ENCODE data around the gene TNK1. TPM values are rescaled to one million over a fixed set of nuclear protein-coding genes. Genes with fewer than 3 reads are reported as not detected.

The TNK1 gene
- total RNA-seq, 4 donors from 2014 or later, result 13.0 to 25.4 (median 19.7) TPM

DNA sequence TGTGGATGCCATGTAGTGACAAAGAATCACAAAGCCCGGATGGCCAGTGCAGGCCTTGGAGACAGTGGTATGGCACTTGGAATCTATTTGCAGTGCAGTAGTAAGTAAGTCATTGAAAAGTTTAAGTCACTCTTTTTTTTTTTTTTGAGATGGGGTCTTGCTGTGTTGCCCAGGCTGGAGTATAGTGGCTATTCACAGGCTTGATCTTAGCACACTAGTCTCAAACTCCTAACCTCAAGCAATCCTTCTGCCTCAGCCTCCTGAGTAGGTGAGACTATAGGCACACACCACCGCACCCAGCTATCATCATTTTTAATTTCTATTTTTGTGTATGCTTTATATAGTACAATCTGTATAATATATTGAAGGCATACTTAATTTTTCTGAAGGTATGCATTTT, 17.7 kb downstream of the TNK1 start:
- DNase-seq (ENCODE audit: low spot score in 2 of 2), result no peak
- no peak overlapping the region for H3K4me3 ChIP-seq (ENCODE audit: low read depth, poor library complexity, severe bottlenecking)
- intact Hi-C loops (cut with DNase I; ENCODE audit: low total_unique reads), result no loop called here
- 87 to 89% methylated on average over 2 of the region's 2 CpGs for WGBS, 2 donors
- TF ChIP-seq POLR2A (IDR thresholded peaks at IDR 0.05), result no peak
- TF ChIP-seq, protein P1, sequence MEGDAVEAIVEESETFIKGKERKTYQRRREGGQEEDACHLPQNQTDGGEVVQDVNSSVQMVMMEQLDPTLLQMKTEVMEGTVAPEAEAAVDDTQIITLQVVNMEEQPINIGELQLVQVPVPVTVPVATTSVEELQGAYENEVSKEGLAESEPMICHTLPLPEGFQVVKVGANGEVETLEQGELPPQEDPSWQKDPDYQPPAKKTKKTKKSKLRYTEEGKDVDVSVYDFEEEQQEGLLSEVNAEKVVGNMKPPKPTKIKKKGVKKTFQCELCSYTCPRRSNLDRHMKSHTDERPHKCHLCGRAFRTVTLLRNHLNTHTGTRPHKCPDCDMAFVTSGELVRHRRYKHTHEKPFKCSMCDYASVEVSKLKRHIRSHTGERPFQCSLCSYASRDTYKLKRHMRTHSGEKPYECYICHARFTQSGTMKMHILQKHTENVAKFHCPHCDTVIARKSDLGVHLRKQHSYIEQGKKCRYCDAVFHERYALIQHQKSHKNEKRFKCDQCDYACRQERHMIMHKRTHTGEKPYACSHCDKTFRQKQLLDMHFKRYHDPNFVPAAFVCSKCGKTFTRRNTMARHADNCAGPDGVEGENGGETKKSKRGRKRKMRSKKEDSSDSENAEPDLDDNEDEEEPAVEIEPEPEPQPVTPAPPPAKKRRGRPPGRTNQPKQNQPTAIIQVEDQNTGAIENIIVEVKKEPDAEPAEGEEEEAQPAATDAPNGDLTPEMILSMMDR (IDR thresholded peaks at IDR 0.05), result no peak

DNA sequence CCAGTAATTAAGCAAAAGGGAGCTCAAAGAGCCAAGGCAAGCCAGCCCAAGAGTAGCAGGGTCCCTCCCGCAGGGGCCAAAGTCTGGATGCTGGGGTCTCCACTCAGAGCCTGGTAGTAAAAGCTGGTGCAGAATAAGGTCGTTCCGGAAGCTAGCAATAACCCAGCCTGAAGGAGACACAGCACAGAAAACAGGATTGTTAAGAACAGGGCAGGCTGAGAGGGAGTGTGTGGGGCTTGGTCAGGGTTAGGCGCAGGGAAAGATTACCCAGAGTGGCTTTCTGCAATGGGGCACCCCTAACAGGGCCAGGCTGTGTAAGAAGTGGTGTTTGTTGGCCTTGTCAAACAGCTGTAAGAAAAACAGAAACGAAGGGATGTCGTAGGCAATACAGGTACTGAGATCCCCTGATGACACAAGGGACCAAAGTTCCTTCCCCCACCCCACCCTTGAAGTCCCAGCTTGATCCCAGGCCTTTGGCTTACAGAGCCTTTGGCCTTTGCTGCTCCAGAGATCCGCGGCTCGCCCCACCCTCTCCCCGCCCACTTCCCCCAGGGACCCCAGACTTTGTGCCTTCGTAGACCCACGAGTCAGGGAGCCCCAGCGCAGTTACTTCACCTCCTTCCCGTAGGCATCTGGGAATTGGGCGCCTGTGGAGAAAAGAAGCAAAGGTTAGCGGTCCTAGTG, 22.3 kb downstream of the TNK1 start:
- intact Hi-C loops (cut with DNase I; ENCODE audit: low total_unique reads), result loop anchor here (2.0 kb wide), 1 partner anchor 74 kb away; the partner anchor contains the start of gene NEURL4
- peak; percentile 51 to 94 for DNase-seq (ENCODE audit: low spot score in 2 of 2)
- WGBS, 2 donors, result 11 to 14% methylated on average over 16 of the region's 16 CpGs
- peak overlapping the region; percentile 44 for H3K4me3 ChIP-seq (ENCODE audit: low read depth, poor library complexity, severe bottlenecking)
- TF ChIP-seq, protein P1 (IDR thresholded peaks at IDR 0.05), result no peak
- no peak for TF ChIP-seq POLR2A (IDR thresholded peaks at IDR 0.05)

DNA sequence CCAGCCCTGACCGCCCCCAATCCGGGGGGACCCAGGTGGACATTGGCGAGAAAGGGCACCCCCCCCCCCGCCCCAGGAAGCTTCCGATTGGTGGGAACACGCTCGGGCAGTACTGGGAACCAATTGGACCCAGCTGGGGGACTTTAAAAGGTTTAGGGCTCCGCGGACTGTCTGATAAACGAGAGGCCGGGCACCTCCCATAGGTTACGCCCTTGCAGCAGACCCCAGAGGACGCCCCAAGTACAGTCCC, 22.8 kb downstream of the TNK1 start:
- peak overlapping the region; percentile 44 for H3K4me3 ChIP-seq (ENCODE audit: low read depth, poor library complexity, severe bottlenecking)
- no peak for DNase-seq (ENCODE audit: low spot score in 2 of 2)
- WGBS, 2 donors, result 0% methylated on average over 7 to 12 of the region's 13 CpGs
- intact Hi-C loops (cut with DNase I; ENCODE audit: low total_unique reads), result loop anchor here (2.0 kb wide), 1 partner anchor 75 kb away; the partner anchor contains the start of gene NEURL4
- no peak for TF ChIP-seq POLR2A (IDR thresholded peaks at IDR 0.05)
- TF ChIP-seq, protein P1 (IDR thresholded peaks at IDR 0.05), result no peak

DNA sequence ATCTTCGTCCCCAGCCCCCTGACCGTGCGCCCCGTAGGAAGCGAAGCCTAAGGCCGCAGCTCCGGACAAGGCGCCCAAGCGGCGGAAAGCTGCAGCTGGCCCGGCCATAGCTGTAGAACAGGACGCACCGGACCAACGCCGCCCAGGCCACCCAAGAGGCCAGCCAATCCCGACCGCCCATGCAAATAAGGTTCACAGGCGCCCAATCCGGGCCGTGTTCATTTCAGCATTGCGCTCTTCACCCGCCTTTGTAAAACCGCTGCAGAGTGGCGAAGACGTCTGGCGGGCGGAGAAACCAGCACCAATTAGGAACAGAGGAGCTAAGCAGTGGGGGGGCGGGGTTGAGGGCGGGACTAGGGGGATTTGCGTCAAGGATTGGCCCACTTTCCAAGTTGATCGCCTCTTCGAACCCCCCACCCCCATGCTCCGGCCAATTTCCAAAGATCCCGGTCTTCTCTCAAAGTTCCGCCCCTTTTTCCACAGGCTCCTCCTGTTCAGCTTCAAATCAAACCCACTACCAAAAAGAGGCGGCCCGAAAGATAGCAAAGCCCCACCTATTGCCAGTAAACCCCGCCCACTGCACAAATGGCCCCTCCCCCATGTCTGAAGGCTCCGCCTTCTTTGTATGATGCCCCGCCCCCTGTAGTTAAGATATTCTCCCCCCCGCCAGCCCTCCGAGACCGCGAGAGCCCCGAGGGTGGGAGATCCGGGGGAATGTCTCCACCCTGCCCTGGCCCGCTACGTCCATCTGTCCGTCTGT, 23.3 kb downstream of the TNK1 start, which contains the start of gene TMEM256:
Gene TMEM256, minus strand, starts transcription at position 121 of the 760 bp plus-strand sequence. Its CDS starts 13 bp downstream, at position 108.
- WGBS, 2 donors, result 0% methylated on average over 35 to 48 of the region's 49 CpGs
- intact Hi-C loops (cut with DNase I; ENCODE audit: low total_unique reads), result loop anchor here (2.0 kb wide), 1 partner anchor 75 kb away; the partner anchor contains the start of gene NEURL4
- peak in 1 of 2 donors; percentile 60 for TF ChIP-seq POLR2A (IDR thresholded peaks at IDR 0.05)
- TF ChIP-seq, protein P1 (IDR thresholded peaks at IDR 0.05), result no peak
- peak within 1 kb of the TSS; percentile 44 for H3K4me3 ChIP-seq (ENCODE audit: low read depth, poor library complexity, severe bottlenecking)
- peak; percentile 99 to 100 for DNase-seq (ENCODE audit: low spot score in 2 of 2)

DNA sequence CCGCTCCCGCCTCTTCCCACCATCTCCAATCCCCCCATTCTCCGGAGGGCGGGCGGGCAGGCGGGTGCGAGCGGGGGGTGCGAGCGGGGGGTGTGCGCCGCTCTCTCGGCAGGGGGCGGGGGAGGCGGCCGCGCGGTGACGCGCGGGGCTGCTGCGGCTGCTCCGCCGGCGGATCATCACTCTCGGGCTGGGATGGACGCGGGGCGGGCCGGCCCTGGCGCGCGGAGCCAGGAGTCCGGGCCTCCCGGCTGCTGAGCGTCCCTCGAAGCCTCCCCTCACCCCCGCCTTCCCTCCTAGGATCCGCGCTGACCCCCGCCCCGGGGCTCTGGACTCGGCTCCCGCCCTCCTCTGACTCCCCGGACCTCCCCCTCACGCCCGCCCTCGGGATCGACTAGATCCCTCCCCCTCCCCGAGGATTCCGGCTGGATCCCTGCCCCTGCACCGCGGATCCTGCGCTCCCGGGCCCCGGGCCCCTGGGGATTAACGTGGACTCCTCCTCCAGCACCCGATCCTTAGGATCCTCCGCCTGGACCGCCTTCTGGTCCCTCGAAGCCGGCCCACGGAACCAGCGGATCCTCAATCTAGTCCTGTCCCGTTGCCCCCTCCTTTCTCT, 24.0 kb downstream of the TNK1 start:
- peak overlapping the region; percentile 41 for H3K4me3 ChIP-seq (ENCODE audit: low read depth, poor library complexity, severe bottlenecking)
- DNase-seq (ENCODE audit: low spot score in 2 of 2), result peak; percentile 56 to 95
- 2 to 4% methylated on average over 16 to 27 of the region's 65 CpGs for WGBS, 2 donors
- TF ChIP-seq POLR2A (IDR thresholded peaks at IDR 0.05), result no peak
- TF ChIP-seq, protein P1 (IDR thresholded peaks at IDR 0.05), result no peak
- intact Hi-C loops (cut with DNase I; ENCODE audit: low total_unique reads), result no loop called here
